Measurements from ENCODE around the gene SNX7.

SNX7 gene

GRCh38 chr1:98766255-98766654 is 104.7 kb downstream of the SNX7 start:
- CTCF ChIA-PET, result interaction anchor here (0.9 kb wide), 1 partner anchor 19 kb away, joined by 3 read pairs; no protein-coding TSS in a partner anchor
- TF ChIP-seq CTCF (conservative IDR thresholded peaks at IDR 0.05; ENCODE audit: low read depth), result no peak
- no peak overlapping the region for H3K27ac ChIP-seq
- POLR2A ChIA-PET (ENCODE audit: low non-redundant PET), result no interaction called here
- DNase-seq (ENCODE audit: low spot score), result no peak

GRCh38 chr1:98769162-98769561 is 107.6 kb downstream of the SNX7 start:
- no peak for DNase-seq (ENCODE audit: low spot score)
- H3K27ac ChIP-seq, result no peak overlapping the region
- TF ChIP-seq CTCF (conservative IDR thresholded peaks at IDR 0.05; ENCODE audit: low read depth), result no peak
- POLR2A ChIA-PET (ENCODE audit: low non-redundant PET), result no interaction called here
- CTCF ChIA-PET, result no interaction called here

GRCh38 chr1:98781906-98782305 is 120.4 kb downstream of the SNX7 start:
- no peak for TF ChIP-seq CTCF (conservative IDR thresholded peaks at IDR 0.05; ENCODE audit: low read depth)
- ChIA-PET CTCF (no interaction called here), POLR2A (ENCODE audit: low non-redundant PET) (no interaction called here)
- H3K27ac ChIP-seq, result no peak overlapping the region
- DNase-seq (ENCODE audit: low spot score), result no peak

- CTCF ChIA-PET, result no interaction called here
- H3K27ac ChIP-seq, result no peak overlapping the region
- no peak for DNase-seq (ENCODE audit: low spot score)
- no peak for TF ChIP-seq CTCF (conservative IDR thresholded peaks at IDR 0.05; ENCODE audit: low read depth)
- POLR2A ChIA-PET (ENCODE audit: low non-redundant PET), result no interaction called here
Observed at GRCh38 chr1:98783821-98784220, 122.3 kb downstream of the SNX7 start.

GRCh38 chr1:98791498-98791897 is 130.0 kb downstream of the SNX7 start:
- no peak overlapping the region for H3K27ac ChIP-seq
- TF ChIP-seq CTCF (conservative IDR thresholded peaks at IDR 0.05; ENCODE audit: low read depth), result no peak
- POLR2A ChIA-PET (ENCODE audit: low non-redundant PET), result no interaction called here
- no peak for DNase-seq (ENCODE audit: low spot score)
- CTCF ChIA-PET, result no interaction called here

GRCh38 chr1:98792123-98792522 is 130.6 kb downstream of the SNX7 start:
- CTCF ChIA-PET, result no interaction called here

More at GRCh38 chr1:98792123-98792522, 130.6 kb downstream of the SNX7 start:
- DNase-seq (ENCODE audit: low spot score), result no peak
- H3K27ac ChIP-seq, result no peak overlapping the region
- TF ChIP-seq CTCF (conservative IDR thresholded peaks at IDR 0.05; ENCODE audit: low read depth), result no peak
- POLR2A ChIA-PET (ENCODE audit: low non-redundant PET), result no interaction called here
